Cardiac muscle cell (in vitro differentiated cells and primary cell): ENCODE measurements around the gene B9D2. TPM values are rescaled to one million over a fixed set of nuclear protein-coding genes. Genes with fewer than 3 reads are reported as not detected.

Experiments used
- DNase-seq, 2 donors: peaks; one replicate each; pipeline versions ENCODE4 v3.0.0 to v3.0.0-alpha.2; 2010 to 2017; ENCODE audit warnings: low read depth in 1 of 2, low spot score in 1 of 2
- H3K27ac ChIP-seq: fragments of 200-600 bp; sonication (generic); 2 replicates; pipeline ENCODE4 v1.5.1; 2016
- H3K27me3 ChIP-seq: fragments of 200-600 bp; sonication (generic); 2 replicates; pipeline ENCODE4 v1.6.0; 2016; ENCODE audit warnings: control low read depth
- H3K36me3 ChIP-seq: fragments of 200-600 bp; sonication (generic); 2 replicates; pipeline ENCODE4 v1.5.1; 2016; ENCODE audit warnings: control low read depth
- H3K4me1 ChIP-seq: fragments of 200-600 bp; sonication (generic); 2 replicates; pipeline ENCODE4 v1.8.1; 2017; ENCODE audit warnings: low read depth, mild to moderate bottlenecking, mixed run types
- H3K4me3 ChIP-seq: fragments of 200-600 bp; sonication (generic); 2 replicates; pipeline ENCODE4 v1.5.1; 2016; ENCODE audit warnings: mild to moderate bottlenecking
- H3K9me3 ChIP-seq: fragments of 200-600 bp; sonication (generic); 2 replicates; pipeline ENCODE4 v1.5.1; 2017; ENCODE audit warnings: low read depth, mild to moderate bottlenecking, control low read depth
- CTCF ChIP-seq: IDR thresholded peaks from 2 replicates; pipeline ENCODE4 v1.5.1; 2012; ENCODE audit warnings: low read depth, mild to moderate bottlenecking, low read length
- polyA plus RNA-seq: library from polyadenylated mRNA; unstranded; fragments of >200 nt; fragmentation: Nextera tagmentation; extraction: Ambion mirVana; gene quantifications from 2 replicates; pipeline ENCODE4 v1.2.1, GENCODE V29; 2016
- total RNA-seq: library from RNA; depleted of rRNA; stranded (reverse); fragments of >200 nt; gene quantifications from 2 replicates; pipeline ENCODE4 v1.2.3, GENCODE V29; 2016

Gene B9D2
- total and polyA plus RNA-seq, 2 experiments from 2014 or later = 5.3 to 10.8 TPM

GRCh38 chr19:41359741-41360140 is 4.2 kb downstream of the B9D2 start:
- Histone ChIP-seq H3K4me3 (no peak overlapping the region), H3K9me3 (no peaks in the 10 kb centered on the region), H3K36me3 (no peaks in the 10 kb centered on the region), H3K4me1 (no peaks in the 10 kb centered on the region), H3K27ac (no peak overlapping the region), H3K27me3 (no peaks in the 10 kb centered on the region)
- TF ChIP-seq CTCF = no peak
- DNase-seq = no peak

- no peaks in the 10 kb centered on the region for H3K4me1 ChIP-seq
- no peak for DNase-seq
These were observed 6.2 kb downstream of the B9D2 start for GRCh38 chr19:41357746-41358145.

GRCh38 chr19:41356984-41357739 is 6.8 kb downstream of the B9D2 start:
- Histone ChIP-seq H3K27ac (no peak overlapping the region), H3K4me1 (no peaks in the 10 kb centered on the region), H3K27me3 (no peaks in the 10 kb centered on the region), H3K4me3 (no peak overlapping the region), H3K36me3 (no peaks in the 10 kb centered on the region), H3K9me3 (no peaks in the 10 kb centered on the region)
- no peak for TF ChIP-seq CTCF
- no peak for DNase-seq

More at GRCh38 chr19:41357746-41358145, 6.2 kb downstream of the B9D2 start:
- H3K4me3 ChIP-seq = no peak overlapping the region
- no peaks in the 10 kb centered on the region for H3K9me3 ChIP-seq
- H3K27ac ChIP-seq = no peak overlapping the region
- no peak for TF ChIP-seq CTCF
- H3K27me3 ChIP-seq = no peaks in the 10 kb centered on the region
- no peaks in the 10 kb centered on the region for H3K36me3 ChIP-seq

- Histone ChIP-seq H3K9me3 (no peaks in the 10 kb centered on the region), H3K4me3 (no peak overlapping the region), H3K36me3 (no peaks in the 10 kb centered on the region), H3K27ac (no peak overlapping the region), H3K4me1 (no peaks in the 10 kb centered on the region), H3K27me3 (no peaks in the 10 kb centered on the region)
- no peak for TF ChIP-seq CTCF
- DNase-seq = no peak
These were observed 8.1 kb downstream of the B9D2 start for GRCh38 chr19:41355802-41356201.

GRCh38 chr19:41355035-41355434 is 8.9 kb downstream of the B9D2 start:
- Histone ChIP-seq H3K4me3 (no peak overlapping the region), H3K9me3 (no peaks in the 10 kb centered on the region), H3K27me3 (no peaks in the 10 kb centered on the region), H3K4me1 (no peaks in the 10 kb centered on the region), H3K27ac (no peak overlapping the region), H3K36me3 (no peaks in the 10 kb centered on the region)
- DNase-seq = no peak
- TF ChIP-seq CTCF = no peak
